Activated CD4-positive, alpha-beta memory T cell treated with anti-CD3 and anti-CD28 coated beads, Interleukin-2, amount 10 ng/mL, durations not matched to agents 7 days and 5 days (primary cell): ENCODE results near the gene KCNMA1. TPM values are rescaled to one million over a fixed set of nuclear protein-coding genes. Genes with fewer than 3 reads are reported as not detected.

Experiments
- CTCF ChIA-PET: fragments of 350-600 bp; sonication (Branson Sonifier 250); formaldehyde crosslinking; loops from one replicate; lab custom pipeline; 2021; ENCODE audit warnings: antibody characterized with exemption, inconsistent platforms; lab: Charles Lee
- POLR2A ChIA-PET: fragments of 350-600 bp; sonication (Branson Sonifier 250); formaldehyde crosslinking; loops from one replicate; lab custom pipeline; 2021; ENCODE audit warnings: antibody characterized with exemption; lab: Charles Lee
- DNase-seq: peaks from one replicate; pipeline ENCODE4 v3.0.0-alpha.2; 2020
- H3K27ac Mint-ChIP-seq: one replicate; pipeline ENCODE4 v1.8.0; 2021; ENCODE audit warnings: mild to moderate bottlenecking, mixed read lengths
- H3K27me3 Mint-ChIP-seq: one replicate; pipeline ENCODE4 v1.8.0; 2021; ENCODE audit warnings: mixed read lengths
- H3K36me3 Mint-ChIP-seq: one replicate; pipeline ENCODE4 v1.8.0; 2021; ENCODE audit warnings: low read depth, mixed read lengths
- H3K4me1 Mint-ChIP-seq: one replicate; pipeline ENCODE4 v1.8.0; 2021; ENCODE audit warnings: mixed read lengths
- H3K4me3 Mint-ChIP-seq: one replicate; pipeline ENCODE4 v1.8.0; 2021; ENCODE audit warnings: mild to moderate bottlenecking, mixed read lengths
- H3K9me3 Mint-ChIP-seq: one replicate; pipeline ENCODE4 v1.8.0; 2021; ENCODE audit warnings: mixed read lengths
- total RNA-seq, 2 experiments: library from RNA; stranded (reverse); gene quantifications; one replicate each; pipeline ENCODE4 v1.2.3, GENCODE V29; 2021

KCNMA1 gene
- total RNA-seq, 2 experiments from 2014 or later: 0.25 to 0.38 TPM

GRCh38 chr10:77442699-77443189 lies 194.9 kb downstream of the KCNMA1 start:
- POLR2A ChIA-PET: no interaction called here
- Mint-ChIP-seq H3K4me1 (no peaks in the 10 kb centered on the region), H3K27ac (no peak overlapping the region), H3K4me3 (no peak overlapping the region), H3K9me3 (no peaks in the 10 kb centered on the region), H3K27me3 (no peaks in the 10 kb centered on the region), H3K36me3 (no peaks in the 10 kb centered on the region)
- CTCF ChIA-PET: no interaction called here
- DNase-seq: no peak

DNA sequence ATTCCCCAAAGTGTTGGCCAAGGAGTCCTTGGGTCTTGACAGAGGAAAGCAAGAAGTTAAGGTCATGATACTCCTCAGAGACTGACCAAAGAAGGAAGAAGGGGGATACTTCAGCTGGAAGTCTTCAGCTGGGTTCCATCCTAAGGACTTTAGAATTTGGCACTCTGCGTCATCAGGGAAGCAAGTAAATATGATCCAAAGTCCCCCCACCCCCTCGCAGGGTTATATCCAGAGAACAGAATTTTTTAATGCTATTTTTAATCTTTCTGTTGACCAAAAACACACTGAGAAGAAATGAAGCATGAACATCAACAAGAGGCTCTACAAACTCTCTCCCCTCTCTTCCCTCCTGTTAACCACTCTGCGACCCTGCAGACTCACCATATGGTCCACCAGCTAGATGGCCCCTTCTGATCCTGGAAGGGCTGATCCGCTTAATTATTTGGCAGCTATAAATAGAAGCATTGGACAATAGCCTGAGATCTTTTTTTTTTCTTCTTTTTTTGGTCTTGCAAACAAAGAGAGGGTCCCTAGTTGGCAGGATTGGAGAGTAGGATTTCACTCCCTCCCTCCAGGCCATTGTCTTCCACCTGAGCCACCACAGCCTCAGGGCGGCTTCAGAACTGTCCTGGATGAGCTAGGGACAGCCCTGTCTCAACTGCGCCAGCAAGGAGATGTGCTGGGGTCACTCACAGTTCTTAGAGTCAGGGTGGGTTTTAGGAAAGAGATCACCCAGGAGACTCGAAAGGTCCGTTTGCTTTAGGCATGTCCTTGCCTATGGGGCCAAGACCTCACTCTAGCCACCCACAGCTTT lies 196.0 kb downstream of the KCNMA1 start:
- no peak for DNase-seq
- ChIA-PET POLR2A (no interaction called here), CTCF (no interaction called here)
- Mint-ChIP-seq H3K9me3 (no peaks in the 10 kb centered on the region), H3K27ac (no peak overlapping the region), H3K4me3 (no peak overlapping the region), H3K27me3 (no peaks in the 10 kb centered on the region), H3K36me3 (no peaks in the 10 kb centered on the region), H3K4me1 (no peaks in the 10 kb centered on the region)

DNA sequence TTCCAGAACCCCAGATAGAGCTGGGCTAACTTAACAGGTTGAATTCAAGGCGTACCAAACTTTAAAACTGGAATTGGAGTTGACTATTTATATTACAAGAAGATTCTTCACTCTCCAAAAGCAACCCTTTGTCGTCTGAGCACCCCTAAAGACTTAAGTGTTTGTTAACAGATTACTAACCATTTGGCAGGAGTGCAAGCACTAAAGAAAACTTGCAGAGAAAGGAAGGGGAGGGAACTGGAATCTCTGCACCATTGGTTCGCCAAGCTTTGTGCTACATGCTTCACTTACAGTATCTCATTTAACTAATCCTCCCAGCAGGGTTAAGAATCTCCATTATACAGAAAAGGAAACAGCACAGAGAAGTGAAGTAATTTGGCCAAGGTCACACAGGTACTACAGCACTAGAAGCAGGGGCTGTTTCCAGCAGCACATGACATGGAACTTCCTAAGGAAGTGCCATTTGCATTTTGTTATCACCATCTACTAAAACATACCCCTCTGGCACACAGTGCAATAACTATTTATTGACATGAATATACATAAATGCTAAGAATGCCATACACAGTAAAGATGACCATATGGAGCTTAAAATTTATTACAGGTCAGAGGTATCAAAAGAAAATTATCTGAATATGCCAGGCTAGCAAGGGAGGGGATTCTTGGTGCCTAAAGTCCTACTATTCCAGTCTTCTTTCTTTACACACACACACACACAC lies 201.2 kb downstream of the KCNMA1 start:
- DNase-seq: no peak
- no peaks in the 10 kb centered on the region for H3K27me3 Mint-ChIP-seq
- H3K4me1 Mint-ChIP-seq: no peaks in the 10 kb centered on the region
- ChIA-PET CTCF (no interaction called here), POLR2A (no interaction called here)
- no peaks in the 10 kb centered on the region for H3K9me3 Mint-ChIP-seq
- no peak overlapping the region for H3K27ac Mint-ChIP-seq
- no peaks in the 10 kb centered on the region for H3K36me3 Mint-ChIP-seq
- no peak overlapping the region for H3K4me3 Mint-ChIP-seq

GRCh38 chr10:77433546-77433945 lies 204.1 kb downstream of the KCNMA1 start:
- no peaks in the 10 kb centered on the region for H3K4me1 Mint-ChIP-seq
- no peaks in the 10 kb centered on the region for H3K9me3 Mint-ChIP-seq
- no peak overlapping the region for H3K4me3 Mint-ChIP-seq
- POLR2A ChIA-PET: no interaction called here
- no peak for DNase-seq
- H3K27me3 Mint-ChIP-seq: no peaks in the 10 kb centered on the region
- CTCF ChIA-PET: no interaction called here
- H3K36me3 Mint-ChIP-seq: no peaks in the 10 kb centered on the region
- no peak overlapping the region for H3K27ac Mint-ChIP-seq

DNA sequence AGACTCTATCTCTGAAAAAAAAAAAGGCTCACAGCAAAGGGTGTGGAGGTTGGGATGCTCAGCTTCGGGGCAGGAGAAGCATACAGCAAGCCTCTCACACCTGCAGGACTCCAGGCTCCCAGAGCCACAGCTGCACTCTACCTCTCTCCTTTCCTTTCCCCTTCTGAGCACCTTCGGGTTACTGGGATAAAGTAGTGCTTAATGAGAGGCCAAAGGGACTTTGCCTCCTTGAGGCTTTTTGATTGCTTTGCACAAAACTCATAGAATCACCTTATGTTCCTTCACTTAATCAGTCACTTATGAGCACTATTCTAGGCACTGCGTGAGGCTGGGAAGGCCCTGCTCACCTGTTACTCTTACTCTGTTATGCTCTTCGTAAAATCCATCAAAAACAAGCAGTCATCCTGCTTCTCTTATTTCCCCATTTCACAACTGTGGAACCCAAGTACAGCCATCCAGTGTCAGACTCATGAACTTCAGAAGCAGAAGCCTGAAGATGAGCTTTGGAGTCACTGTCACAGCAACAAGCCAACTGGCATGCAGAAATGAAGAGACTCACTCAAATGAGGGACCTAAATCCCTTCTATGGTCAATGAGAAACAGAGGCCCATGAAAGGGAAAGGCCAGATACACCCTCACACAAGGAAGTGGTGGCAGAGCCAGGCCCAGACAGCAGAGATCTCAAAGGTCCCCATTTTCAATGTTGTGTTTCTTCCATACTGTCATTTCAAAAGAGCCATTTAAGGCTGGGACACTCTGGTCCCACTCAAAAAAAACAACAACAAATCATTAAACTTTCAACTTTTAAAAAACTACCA lies 205.4 kb downstream of the KCNMA1 start:
- DNase-seq: no peak
- Mint-ChIP-seq H3K27me3 (no peaks in the 10 kb centered on the region), H3K4me1 (no peaks in the 10 kb centered on the region), H3K9me3 (no peaks in the 10 kb centered on the region), H3K27ac (no peak overlapping the region), H3K4me3 (no peak overlapping the region), H3K36me3 (no peaks in the 10 kb centered on the region)
- ChIA-PET CTCF (no interaction called here), POLR2A (no interaction called here)

GRCh38 chr10:77431209-77431611 lies 206.4 kb downstream of the KCNMA1 start:
- Mint-ChIP-seq H3K9me3 (no peaks in the 10 kb centered on the region), H3K27ac (no peak overlapping the region), H3K4me3 (no peak overlapping the region), H3K27me3 (no peaks in the 10 kb centered on the region), H3K4me1 (no peaks in the 10 kb centered on the region), H3K36me3 (no peaks in the 10 kb centered on the region)
- POLR2A ChIA-PET: no interaction called here
- CTCF ChIA-PET: no interaction called here
- no peak for DNase-seq

DNA sequence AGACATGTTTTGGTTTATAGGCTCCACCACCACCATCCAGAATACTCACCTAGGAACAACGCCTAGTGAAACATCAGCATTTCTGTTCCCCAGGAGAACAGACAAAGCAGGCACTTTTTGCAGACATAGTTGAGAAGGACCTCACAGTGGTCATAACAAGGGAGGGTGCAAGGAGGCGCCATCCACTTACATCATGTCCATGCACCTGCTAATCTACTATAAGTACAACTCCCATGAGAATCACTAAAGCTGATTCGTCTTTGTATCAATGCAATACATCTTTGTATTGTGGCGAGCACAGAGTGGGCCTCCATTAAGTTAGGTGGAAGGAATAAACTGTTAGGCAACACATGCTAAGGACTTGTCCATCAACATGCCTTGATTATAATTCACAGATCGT lies 207.1 kb downstream of the KCNMA1 start:
- no peak overlapping the region for H3K4me3 Mint-ChIP-seq
- CTCF ChIA-PET: no interaction called here

DNA sequence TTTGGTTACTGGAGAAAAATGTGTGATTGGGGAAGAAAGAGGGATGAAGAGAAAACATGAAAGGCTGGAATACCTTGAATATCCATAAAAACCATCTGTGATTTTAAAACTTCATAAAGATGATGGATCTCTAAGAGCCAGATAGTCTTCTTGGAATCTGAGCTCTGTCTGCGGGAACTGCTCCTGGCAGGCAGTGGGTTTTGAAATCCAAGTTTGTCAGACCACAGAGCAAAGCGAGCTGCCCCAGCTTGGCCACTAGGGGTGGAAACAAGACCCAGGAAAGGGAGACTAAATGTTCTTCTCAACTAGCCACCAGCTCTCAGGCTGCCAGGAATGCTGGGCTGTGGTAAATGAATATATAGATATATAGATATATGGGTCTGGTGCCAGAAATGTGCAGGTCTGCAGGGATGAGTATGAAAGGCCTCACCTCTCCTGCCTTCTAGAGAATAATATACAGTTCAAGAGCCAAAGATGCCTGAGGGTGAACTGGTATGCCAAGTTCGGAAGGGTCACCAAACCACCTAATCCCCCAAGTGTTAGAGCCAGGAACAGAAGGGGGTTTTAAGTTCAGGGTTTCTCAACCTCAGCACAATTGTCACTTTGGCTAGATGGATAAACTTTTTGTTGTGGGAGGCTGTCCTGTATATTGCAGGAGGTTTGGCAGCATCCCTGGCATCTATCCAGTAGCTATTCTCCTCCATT lies 208.8 kb downstream of the KCNMA1 start:
- no peak overlapping the region for H3K27ac Mint-ChIP-seq
- no peaks in the 10 kb centered on the region for H3K27me3 Mint-ChIP-seq
- ChIA-PET POLR2A (no interaction called here), CTCF (interaction anchor here (0.8 kb wide), 1 partner anchor 213 kb away, joined by 3 read pairs; no protein-coding TSS in a partner anchor)
- no peaks in the 10 kb centered on the region for H3K9me3 Mint-ChIP-seq
- H3K4me1 Mint-ChIP-seq: no peaks in the 10 kb centered on the region
- DNase-seq: no peak
- H3K36me3 Mint-ChIP-seq: no peaks in the 10 kb centered on the region
- H3K4me3 Mint-ChIP-seq: no peak overlapping the region

More for the DNA sequence above, 207.1 kb downstream of the KCNMA1 start:
- POLR2A ChIA-PET: no interaction called here
- H3K27me3 Mint-ChIP-seq: no peaks in the 10 kb centered on the region
- DNase-seq: no peak
- no peaks in the 10 kb centered on the region for H3K4me1 Mint-ChIP-seq
- H3K27ac Mint-ChIP-seq: no peak overlapping the region
- H3K36me3 Mint-ChIP-seq: no peaks in the 10 kb centered on the region
- no peaks in the 10 kb centered on the region for H3K9me3 Mint-ChIP-seq

- no peak overlapping the region for H3K4me3 Mint-ChIP-seq
- ChIA-PET CTCF (no interaction called here), POLR2A (no interaction called here)
- no peaks in the 10 kb centered on the region for H3K27me3 Mint-ChIP-seq
- H3K27ac Mint-ChIP-seq: no peak overlapping the region
- H3K4me1 Mint-ChIP-seq: no peaks in the 10 kb centered on the region
- H3K36me3 Mint-ChIP-seq: no peaks in the 10 kb centered on the region
- DNase-seq: no peak
- H3K9me3 Mint-ChIP-seq: no peaks in the 10 kb centered on the region
Observed at GRCh38 chr10:77424257-77424656, 213.4 kb downstream of the KCNMA1 start.

- Mint-ChIP-seq H3K4me1 (no peaks in the 10 kb centered on the region), H3K27me3 (no peaks in the 10 kb centered on the region), H3K4me3 (no peak overlapping the region), H3K9me3 (no peaks in the 10 kb centered on the region), H3K27ac (no peak overlapping the region), H3K36me3 (no peaks in the 10 kb centered on the region)
- POLR2A ChIA-PET: no interaction called here
- no peak for DNase-seq
- CTCF ChIA-PET: interaction anchor here (1.4 kb wide), 1 partner anchor 30 kb away, joined by 3 read pairs; no protein-coding TSS in a partner anchor
Observed at GRCh38 chr10:77422491-77423338, 214.9 kb downstream of the KCNMA1 start.

GRCh38 chr10:77421591-77421990 lies 216.0 kb downstream of the KCNMA1 start:
- no peaks in the 10 kb centered on the region for H3K27me3 Mint-ChIP-seq
- no peaks in the 10 kb centered on the region for H3K36me3 Mint-ChIP-seq
- no peak overlapping the region for H3K27ac Mint-ChIP-seq
- CTCF ChIA-PET: interaction anchor here (1.4 kb wide), 1 partner anchor 29 kb away, joined by 3 read pairs; no protein-coding TSS in a partner anchor
- POLR2A ChIA-PET: no interaction called here
- H3K9me3 Mint-ChIP-seq: no peaks in the 10 kb centered on the region
- no peak overlapping the region for H3K4me3 Mint-ChIP-seq
- no peak for DNase-seq
- H3K4me1 Mint-ChIP-seq: no peaks in the 10 kb centered on the region
